22Rv1 (cell line): ENCODE measurements around the gene TRAF1.

Experiments used
- H3K27ac ChIP-seq: fragments of 450-650 bp; 2 replicates; pipeline ENCODE4 v1.5.1; 2017
- CTCF ChIP-seq: fragments of 450-650 bp; IDR thresholded peaks from 2 replicates; pipeline ENCODE4 v1.5.1; 2017; ENCODE audit warnings: mild to moderate bottlenecking
- ZFX ChIP-seq: fragments of 450-650 bp; IDR thresholded peaks from 2 replicates; pipeline ENCODE4 v1.6.1; 2017; ENCODE audit warnings: antibody characterized with exemption, borderline replicate concordance

Gene TRAF1

GRCh38 chr9:120965344-120966012 lies 38.9 kb upstream of the TRAF1 start:
- H3K27ac ChIP-seq, result no peak overlapping the region
- no peak for TF ChIP-seq ZFX
- no peak for TF ChIP-seq CTCF

- H3K27ac ChIP-seq, result no peak overlapping the region
- TF ChIP-seq CTCF (no peak), ZFX (no peak)
These were observed 35.3 kb upstream of the TRAF1 start for GRCh38 chr9:120961936-120962335.

DNA sequence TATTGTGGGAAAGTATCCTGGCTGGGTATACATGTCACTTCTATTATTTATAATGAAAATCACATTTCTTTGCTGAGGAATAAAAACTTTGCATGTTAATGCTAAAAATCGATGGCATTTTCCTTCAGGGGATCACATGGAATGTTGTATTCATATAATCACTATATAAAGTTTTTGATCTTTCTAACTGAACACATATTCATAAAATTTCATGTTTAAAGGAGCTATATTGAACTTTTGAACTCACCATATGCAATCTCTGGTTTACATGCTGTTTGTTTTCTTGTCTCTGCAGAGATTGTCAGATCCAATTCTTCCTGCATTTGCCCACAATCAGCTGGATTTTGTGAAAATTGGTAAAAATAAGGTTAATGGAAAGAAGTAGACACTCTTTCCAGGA lies 33.4 kb upstream of the TRAF1 start:
- TF ChIP-seq ZFX (no peak), CTCF (no peak)

GRCh38 chr9:120956862-120957261 lies 30.3 kb upstream of the TRAF1 start:
- TF ChIP-seq CTCF (no peak), ZFX (no peak)

More for the DNA sequence above, 33.4 kb upstream of the TRAF1 start:
- no peak overlapping the region for H3K27ac ChIP-seq

GRCh38 chr9:120951960-120952618 lies 25.5 kb upstream of the TRAF1 start:
- TF ChIP-seq ZFX, result no peak
- TF ChIP-seq CTCF, result no peak
- no peak overlapping the region for H3K27ac ChIP-seq

More at GRCh38 chr9:120956862-120957261, 30.3 kb upstream of the TRAF1 start:
- no peak overlapping the region for H3K27ac ChIP-seq

DNA sequence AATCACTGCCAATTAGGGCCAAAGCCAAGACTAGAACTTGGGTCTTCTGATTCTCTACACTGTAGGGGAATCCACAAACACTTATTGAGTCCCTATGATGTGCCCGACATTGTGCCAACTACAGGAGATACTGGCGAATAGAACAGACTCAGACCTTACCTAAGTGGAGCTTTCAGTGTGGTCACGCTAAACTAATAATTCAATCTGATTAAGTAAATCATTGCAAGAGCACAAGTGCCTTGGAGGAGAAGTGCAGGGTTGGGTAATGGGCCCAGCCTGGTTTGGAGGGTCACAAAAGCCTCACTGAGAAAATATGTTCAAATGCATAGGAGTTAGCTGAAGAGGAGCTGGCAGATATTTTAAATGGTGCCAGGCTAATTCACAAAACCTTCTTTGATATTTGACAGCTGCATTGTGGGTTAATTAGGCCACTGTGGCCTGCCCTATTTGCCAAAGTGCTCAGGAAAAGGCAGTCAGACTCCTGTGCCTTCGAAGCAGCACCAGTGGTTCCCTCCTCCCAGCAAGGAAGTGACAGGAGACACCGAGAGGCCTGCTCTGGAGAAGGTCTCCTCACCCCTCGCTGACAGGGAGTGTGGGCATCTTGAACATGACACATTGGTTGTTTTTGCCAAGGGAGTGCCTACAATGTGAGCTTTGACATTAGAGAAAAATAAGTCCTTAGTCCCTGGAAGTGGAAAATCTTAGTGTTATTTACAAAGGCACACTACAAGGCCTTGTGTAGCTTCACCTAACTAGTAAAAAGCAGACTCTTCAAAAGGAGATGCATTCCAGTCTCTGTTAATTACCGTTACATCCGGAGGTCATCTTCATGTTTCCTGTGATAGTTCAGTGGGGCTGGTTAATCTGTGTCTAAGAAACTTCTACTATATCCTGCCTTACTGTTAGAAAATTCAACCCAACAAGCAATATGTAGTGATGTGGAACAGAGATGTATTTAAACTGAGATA lies 24.1 kb upstream of the TRAF1 start:
- H3K27ac ChIP-seq, result no peak overlapping the region
- no peak for TF ChIP-seq ZFX
- no peak for TF ChIP-seq CTCF

DNA sequence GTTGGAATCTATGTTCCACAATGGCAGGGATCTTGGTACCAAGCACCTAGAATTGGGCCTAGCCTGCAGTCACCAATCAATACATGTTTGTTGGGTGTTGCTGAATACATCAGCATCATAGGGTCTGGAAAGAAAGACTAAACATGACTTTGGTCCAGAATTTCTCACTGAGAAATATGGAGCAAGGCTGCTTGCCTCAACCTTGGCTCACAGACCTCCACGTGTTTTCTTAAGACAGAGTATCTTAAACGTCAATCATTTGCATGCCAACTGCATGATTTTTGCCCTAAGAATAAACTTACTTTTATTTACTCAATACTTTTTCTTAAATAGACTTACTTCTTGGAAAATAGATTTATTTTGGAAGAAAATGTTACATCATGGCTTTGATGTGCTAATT lies 22.7 kb upstream of the TRAF1 start:
- H3K27ac ChIP-seq, result no peak overlapping the region
- TF ChIP-seq CTCF (no peak), ZFX (no peak)
